KG1 (cell line): ENCODE results near the gene RPH3AL.
"Not testable (repeated sequence)": the region's sequence is repeated elsewhere in the genome, so short reads cannot be mapped to it uniquely, and the experiment has no call there.

Experiments used
- DNase-seq: peaks from one replicate; lab custom pipeline; 2025; lab: John Stamatoyannopoulos, UW

The RPH3AL gene

GRCh38 chr17:237406-237955 lies 115.1 kb downstream of the RPH3AL start:
- no peak for DNase-seq

- no peak for DNase-seq
These were observed 115.8 kb downstream of the RPH3AL start for GRCh38 chr17:236641-237405.

- no peak for DNase-seq
These were observed 116.6 kb downstream of the RPH3AL start for GRCh38 chr17:235831-236640.

GRCh38 chr17:234994-235830 lies 117.4 kb downstream of the RPH3AL start:
- DNase-seq: not testable (repeated sequence)

- not testable (repeated sequence) for DNase-seq
These were observed 118.2 kb downstream of the RPH3AL start for GRCh38 chr17:234163-234993.

- DNase-seq: no peak
These were observed 119.1 kb downstream of the RPH3AL start for GRCh38 chr17:233473-233941.

- no peak for DNase-seq
These were observed 120.4 kb downstream of the RPH3AL start for GRCh38 chr17:231966-232807.

GRCh38 chr17:231191-231965 lies 121.2 kb downstream of the RPH3AL start:
- no peak for DNase-seq

GRCh38 chr17:230395-230770 lies 122.2 kb downstream of the RPH3AL start:
- DNase-seq: no peak

- DNase-seq: no peak
These were observed 122.8 kb downstream of the RPH3AL start for GRCh38 chr17:229709-230394.

- no peak for DNase-seq
These were observed 123.5 kb downstream of the RPH3AL start for GRCh38 chr17:228951-229708.

- DNase-seq: no peak
These were observed 124.5 kb downstream of the RPH3AL start for GRCh38 chr17:227946-228615.

- DNase-seq: no peak
These were observed 125.3 kb downstream of the RPH3AL start for GRCh38 chr17:227078-227945.

GRCh38 chr17:226108-227077 lies 126.2 kb downstream of the RPH3AL start:
- DNase-seq: no peak

- DNase-seq: no peak
These were observed 127.1 kb downstream of the RPH3AL start for GRCh38 chr17:225551-225950.
